Dedifferentiated amniotic fluid mesenchymal stem cell (primary cell): Measurements from ENCODE around the gene FAM83C.
"Not testable (repeated sequence)": the region's sequence is repeated elsewhere in the genome, so short reads cannot be mapped to it uniquely, and the experiment has no call there.

Experiments used
- DNase-seq: peaks from one replicate; pipeline ENCODE4 v3.0.0-alpha.2; 2016; ENCODE audit errors: extremely low spot score

FAM83C gene

DNA sequence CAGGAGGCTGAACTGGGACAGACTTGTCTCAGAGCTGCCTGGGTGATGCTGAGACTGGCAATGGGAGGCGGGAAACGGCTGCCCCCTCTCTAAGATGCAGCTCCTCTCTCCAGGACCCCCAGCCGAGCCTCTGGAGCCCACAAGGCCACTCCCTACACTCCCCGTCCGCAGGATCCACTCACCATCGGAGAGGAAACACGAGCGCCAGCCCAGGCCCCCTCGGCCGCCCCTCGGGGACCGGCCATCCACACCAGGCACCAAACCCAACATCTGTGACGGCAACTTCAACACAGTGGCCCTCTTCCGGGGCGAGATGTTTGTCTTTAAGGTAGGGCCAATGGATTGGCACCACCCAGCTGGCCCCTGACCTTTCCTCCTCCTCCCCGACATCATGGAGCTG, 25.1 kb downstream of the FAM83C start:
- no peak for DNase-seq

DNA sequence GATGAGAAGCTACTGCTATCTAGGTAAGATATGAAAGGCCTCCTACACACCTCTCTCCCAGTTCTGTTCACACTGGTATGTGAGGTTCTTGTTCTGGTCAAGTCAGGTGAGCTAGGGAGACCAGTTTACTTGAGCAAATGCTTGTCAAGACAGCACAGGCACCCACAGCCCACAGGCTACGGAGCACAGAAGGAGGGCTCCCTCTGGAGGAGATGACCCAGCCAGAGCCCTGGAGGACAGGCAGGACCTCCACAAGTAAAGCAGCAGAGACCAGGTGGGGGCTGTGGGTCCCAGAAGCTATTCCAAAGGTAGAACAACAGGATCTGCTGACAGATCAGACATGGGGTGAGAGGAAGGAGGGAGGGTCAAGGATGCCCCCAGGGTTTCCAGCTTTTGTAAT, 27.5 kb downstream of the FAM83C start:
- DNase-seq, result no peak

DNA sequence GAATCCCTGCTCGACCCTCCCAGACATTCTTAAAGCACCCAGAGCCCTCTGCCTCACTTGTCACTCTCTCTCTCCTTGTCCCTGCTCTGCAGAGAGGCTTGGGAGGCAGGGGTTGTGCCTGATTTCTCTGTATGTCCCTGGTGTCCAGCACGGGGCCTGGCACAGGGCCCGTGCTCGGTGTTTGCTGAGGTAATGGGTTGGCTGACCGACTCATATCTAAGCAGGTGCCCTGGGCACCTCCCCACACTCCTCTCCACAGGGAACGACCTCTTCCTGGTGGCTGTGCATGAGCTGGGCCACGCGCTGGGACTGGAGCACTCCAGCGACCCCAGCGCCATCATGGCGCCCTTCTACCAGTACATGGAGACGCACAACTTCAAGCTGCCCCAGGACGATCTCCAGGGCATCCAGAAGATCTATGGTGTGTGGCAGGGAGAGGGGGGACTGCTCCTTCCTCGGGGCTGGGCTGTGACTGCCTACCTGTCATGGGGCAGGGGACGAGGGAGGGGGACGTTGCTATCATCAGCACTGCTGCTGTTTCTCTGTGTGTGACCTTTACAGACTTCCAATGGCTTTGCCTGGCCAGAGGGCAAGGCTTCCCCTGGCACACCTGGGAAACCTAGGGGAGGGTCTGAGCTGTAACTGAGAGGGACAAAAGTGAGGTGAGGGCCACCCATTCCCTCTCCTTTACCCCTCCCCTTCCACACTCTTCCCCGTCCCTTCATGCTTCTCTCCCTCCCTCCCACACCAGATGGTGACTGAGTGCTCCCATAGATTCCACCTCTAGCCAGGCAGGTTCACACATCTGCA, 28.5 kb downstream of the FAM83C start:
- DNase-seq, result no peak

DNA sequence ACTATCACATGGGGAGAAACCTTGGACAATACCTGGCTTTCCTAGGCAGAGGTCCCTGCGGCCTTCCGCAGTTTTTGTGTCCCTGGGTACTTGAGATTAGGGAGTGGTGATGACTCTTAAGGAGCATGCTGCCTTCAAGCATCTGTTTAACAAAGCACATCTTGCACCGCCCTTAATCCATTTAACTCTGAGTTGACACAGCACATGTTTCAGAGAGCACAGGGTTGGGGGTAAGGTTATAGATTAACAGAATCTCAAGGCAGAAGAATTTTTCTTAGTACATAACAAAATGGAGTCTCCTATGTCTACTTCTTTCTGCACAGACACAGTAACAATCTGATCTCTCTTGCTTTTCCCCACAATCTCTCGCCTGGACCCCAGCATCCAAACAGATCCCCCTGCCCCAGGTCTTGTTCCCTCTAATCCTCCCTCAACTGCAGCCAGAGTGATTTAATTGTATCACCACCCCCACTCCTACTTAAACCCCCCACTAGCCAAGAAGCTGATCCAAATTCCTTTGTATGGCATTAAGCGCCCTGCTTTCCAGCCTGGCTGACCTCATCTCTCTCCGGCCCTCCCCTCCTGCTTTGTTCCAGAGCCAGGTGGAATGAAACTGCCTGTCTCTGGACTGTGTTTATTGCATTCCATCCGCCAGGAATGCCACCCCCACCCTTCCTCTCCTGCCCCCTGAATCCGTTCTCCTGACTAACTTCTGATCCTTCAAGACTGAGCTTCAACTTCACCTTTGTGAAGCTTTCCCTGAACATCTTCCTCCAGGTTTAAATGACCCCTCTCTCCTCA, 29.3 kb downstream of the FAM83C start:
- peak; percentile 21 for DNase-seq

DNA sequence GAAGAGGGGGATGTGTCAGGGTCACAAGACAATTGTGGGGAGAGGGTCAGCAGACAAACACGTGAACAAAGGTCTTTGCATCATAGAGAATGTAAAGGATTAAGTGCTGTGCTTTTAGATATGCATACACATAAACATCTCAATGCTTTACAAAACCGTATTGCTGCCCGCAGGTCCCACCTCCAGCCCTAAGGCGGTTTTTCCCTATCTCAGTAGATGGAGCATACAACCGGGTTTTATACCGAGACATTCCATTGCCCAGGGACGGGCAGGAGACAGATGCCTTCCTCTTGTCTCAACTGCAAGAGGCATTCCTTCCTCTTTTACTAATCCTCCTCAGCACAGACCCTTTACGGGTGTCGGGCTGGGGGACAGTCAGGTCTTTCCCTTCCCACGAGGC, 29.9 kb downstream of the FAM83C start:
- DNase-seq, result not testable (repeated sequence)

DNA sequence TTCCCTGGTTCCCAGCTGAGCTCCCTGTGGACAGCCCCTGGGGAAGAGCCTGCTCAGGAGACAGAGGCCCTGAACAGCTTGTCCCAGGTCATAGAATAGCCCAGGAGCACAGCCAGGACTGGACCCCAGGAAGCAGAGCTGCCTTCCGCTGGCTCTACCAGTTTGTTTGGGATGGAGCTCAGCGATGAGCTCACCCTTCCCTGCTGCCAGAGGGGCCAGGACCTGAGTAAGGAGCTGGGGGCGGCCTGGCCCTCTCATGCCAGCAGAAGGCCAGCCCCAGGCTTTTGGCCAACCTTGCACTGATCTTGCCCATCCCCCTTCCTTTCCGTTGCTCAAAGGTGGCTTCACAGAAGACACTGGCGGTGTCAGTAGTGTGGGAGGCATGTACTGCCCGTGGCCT, 31.8 kb downstream of the FAM83C start:
- DNase-seq, result no peak

DNA sequence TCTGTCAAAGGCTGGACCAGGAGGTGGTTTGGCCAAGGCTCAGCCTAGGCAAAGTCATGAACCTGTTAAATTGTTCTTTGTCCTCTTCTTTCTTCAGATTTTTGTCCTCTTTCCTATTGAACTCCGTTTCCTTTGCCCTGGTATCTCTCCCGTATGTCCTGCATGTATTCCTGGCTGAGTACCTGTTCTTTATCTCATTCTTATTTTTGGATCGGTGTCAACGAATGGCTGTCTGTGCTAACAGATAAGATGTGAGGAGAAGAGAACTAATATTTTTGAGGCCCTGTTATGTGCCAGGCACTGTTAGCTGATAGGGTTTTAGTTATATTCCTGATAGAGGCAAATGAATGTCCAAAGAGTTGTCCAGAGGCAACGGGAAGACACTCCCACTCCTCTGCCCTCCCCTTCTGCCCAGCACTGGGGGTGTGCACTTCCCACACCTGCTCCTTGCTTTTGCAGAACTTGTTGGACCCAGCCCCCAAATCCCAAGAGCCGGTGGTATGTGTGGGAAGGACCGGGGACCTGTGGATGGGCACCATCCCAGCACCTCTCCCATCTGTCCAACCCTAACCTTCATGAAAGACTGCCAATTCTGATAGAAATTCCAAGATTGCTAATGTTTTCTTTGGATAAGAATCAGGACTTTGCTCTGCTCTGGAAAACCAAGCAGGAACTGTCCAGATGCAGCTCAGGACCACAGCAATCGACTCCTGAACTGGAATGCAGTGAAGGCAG, 34.9 kb downstream of the FAM83C start:
- no peak for DNase-seq

DNA sequence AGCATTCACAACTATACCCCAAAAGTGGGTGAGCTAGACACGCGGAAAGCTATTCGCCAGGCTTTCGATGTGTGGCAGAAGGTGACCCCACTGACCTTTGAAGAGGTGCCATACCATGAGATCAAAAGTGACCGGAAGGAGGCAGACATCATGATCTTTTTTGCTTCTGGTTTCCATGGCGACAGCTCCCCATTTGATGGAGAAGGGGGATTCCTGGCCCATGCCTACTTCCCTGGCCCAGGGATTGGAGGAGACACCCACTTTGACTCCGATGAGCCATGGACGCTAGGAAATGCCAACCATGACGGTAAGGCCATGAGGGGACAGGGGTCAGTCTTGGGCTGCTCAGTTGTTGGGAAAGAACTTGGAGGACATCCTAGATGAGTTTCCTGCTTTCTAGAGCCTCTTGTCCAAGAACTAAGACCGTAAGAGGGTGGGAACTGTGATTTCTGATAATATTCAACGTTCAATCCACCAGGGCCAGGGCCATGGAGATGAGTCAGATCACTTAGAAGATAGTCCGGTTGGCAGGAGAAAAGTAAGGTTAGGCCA, 37.7 kb downstream of the FAM83C start:
- no peak for DNase-seq

DNA sequence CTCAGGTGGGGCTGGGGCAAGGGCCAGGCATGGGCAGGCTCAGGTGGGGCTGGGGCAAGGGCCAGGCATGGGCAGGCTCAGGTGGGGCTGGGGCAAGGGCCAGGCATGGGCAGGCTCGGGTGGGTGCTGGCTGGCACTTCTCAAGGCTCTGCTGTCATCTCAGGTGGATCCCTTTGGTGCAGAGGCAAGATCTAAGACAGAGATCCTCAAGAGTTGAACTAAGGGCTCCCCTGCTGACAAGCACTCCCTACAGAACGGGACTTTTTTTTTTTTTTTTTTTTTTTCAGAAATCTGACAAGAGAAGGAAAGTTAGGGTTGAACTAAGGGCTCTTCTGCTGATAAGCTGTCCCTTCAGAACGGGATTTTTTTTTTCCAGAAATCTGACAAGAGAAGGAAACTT, 39.2 kb downstream of the FAM83C start:
- DNase-seq, result no peak

DNA sequence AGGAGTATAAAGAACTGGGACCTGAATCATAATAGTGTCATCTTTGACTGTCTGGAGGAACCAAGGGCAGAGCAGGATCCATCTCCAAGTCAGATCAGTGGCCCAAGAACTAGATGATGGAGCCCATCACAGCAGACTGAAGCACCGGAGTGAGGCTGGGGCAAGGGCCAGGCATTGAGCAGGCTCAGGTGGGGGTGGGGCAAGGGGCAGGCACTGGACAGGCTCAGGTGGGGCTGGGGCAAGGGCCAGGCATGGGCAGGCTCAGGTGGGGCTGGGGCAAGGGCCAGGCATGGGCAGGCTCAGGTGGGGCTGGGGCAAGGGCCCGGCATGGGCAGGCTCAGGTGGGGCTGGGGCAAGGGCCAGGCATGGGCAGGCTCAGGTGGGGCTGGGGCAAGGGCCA, 39.6 kb downstream of the FAM83C start:
- DNase-seq, result not testable (repeated sequence)

DNA sequence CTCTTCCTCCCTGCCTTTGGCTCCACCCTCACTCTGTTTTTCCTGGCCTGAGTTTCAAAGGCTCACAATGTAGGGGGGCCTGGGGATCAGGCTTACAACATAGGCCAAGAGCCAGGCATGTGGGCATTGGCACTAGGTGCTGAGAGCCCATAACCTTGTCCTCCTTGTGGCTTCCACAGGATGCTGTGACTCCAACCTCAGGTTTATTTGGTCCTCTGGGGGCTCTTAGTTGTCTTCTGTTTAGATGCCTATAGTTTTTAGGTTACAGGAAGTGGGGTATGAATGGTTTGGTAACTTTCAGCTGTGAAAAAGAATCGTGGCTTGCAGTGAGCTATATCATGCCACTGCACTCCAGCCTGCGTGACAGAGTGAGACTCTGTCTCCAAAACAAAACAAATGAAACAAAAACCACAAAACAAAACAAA, 40.2 kb downstream of the FAM83C start:
- no peak for DNase-seq

DNA sequence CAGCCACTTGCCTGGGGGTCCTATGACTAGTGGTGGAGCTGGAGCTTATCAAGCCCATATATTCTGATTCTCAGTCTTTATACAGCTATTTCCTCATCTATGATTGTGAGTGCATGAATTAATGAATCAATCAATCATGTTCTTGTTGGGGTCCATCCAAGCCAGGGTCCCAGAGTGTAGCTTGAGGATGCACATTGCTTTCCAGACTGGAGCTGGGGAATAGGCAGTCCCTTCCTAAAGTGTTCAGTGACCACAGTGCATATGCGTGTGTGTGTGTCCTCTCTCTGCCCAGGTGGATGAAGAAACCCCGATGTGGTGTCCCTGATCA, 40.6 kb downstream of the FAM83C start:
- DNase-seq, result no peak

DNA sequence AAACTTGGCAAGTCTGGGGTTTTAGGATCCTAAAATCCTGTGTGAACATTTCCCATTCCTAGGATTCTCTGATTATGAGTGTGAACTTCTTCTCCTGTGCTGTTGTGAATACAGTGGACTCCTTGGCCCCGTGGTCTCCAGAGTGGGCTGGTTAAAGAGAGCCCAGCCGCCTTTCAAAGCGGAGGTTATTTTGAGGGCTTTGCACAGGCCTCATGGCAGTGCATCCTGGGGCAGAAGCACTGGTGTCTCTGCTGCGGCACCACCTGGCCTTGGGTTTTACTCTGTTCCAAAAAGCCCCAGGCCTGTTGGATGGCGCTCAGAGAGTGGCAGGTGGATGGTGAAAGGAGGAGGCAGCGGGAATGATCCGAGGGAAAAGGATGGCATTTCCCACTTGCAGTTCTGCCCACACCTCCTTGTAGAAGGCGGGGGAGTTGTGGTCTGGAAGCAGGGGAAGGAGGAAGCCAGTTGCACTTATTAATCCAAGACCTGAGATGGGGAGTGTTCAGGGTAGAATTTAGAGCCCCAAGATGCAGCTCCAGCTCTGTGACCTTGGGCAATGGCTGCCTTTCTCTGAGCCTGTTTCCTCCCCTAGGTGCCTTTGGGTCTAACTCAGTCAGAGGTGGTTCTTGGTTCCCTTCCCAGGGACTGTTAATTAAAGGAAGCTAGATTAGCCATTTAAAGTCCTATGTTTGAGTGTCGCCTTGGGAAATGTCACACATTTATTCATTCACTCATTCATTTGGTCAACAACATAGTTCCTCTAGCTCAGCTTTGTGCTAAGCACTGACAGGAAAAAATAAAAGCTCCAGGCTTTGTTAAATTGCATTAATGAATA, 43.4 kb downstream of the FAM83C start:
- DNase-seq, result no peak

DNA sequence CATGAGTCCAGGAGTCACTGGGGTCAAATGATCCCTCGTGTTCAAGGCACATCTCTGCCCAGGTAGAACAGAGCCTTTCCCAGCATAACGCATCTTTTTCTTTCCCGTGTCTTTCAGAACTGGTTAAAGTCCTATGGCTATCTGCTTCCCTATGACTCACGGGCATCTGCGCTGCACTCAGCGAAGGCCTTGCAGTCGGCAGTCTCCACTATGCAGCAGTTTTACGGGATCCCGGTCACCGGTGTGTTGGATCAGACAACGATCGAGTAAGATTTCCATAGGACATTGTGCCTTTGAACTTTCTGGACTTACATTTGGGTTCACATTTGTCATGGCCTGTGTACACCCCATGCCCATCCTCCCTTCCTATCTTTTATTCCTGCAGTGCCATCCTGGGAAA, 45.5 kb downstream of the FAM83C start:
- DNase-seq, result no peak

DNA sequence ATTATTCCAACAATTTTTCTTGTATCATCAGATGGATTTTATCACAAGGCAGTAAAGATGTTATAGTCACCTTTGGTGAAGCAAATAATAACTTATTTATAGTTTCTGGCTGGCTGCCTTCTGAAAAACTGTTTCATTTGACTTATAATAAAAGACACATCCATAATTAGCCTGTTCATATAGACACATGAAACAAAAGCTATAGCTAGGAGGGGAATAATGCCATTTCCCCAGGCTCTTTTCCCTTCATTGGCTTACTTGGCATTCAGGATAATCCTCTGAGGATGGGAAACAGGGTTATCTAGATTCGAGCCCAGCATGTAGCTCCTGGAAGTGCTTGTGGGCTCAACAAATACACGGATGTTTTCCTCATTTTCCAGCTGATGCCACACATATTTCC, 48.2 kb downstream of the FAM83C start:
- DNase-seq, result no peak

DNA sequence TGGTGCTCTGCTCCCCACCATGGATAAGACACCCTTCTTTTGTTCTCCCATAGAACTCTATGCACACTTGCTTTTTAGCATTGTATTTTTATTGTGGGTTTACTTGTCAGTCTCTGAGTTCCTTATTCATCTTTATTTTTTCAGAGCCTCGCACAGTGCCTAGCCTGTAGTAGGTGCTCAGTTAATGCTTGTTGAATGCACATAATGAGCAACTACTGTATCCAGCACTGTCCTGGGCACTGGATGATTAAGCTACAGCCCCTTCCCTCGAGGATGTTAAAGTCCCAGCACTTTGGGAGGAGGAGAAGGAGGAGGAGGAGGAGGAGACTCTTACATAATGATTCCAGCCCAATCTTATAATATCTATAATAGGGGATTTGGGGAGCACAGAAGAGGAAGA, 48.9 kb downstream of the FAM83C start:
- no peak for DNase-seq

DNA sequence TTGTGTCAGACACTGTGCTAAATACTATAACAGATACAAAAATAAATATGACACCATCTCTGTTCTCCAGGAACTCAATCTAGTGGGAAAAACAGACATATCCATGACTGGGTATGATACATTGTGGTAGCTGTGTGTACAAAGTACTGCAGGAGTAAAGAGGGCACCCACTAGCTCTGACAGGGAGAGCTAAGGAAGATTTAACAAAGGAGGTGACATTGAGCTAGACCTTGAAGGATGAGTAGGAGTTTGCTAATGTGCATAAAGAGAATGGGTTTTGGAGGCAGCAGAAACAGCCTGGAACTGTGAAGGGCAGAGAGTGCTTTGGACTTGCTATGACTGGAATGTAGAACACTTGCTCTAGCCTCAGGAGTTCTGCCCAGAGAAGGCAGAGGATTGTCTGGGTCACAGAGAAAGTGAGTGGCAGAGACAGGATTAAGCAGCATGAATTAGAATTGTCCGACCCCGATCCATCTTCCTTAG, 51.4 kb downstream of the FAM83C start:
- DNase-seq, result no peak

DNA sequence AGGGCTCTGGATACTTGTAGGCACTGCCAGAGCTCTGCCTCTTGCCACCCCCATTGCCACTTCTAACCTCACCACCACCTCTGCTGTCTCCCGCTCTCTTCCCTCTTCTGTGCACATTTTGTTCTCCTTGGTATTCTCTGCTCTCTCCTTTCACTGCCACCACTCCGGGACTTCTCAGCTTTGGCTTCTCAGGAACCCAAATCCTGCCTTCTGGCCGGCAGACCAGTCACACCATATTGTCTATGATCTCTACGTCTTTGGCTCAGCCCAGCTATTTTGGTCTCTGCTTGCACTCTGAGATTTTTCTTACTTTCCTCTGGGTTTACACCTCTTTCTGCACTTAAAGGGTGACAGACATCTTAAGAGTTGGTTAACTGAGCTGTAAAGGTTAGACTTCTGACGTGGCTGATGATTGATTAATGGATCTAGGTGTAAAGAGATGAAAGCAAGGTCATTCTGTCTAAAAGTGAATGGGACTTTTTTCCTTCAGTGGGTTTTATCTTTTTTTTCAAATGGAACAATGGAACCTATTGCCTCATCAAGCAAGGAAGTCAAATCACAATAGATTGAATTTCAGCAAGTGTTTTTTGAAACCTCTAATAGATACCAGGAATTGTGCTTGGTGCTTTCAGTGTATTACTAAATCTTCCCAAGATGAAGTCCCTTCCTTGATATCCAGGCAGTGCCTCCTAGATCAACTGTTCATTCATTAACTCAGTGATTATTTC, 52.0 kb downstream of the FAM83C start:
- no peak for DNase-seq

DNA sequence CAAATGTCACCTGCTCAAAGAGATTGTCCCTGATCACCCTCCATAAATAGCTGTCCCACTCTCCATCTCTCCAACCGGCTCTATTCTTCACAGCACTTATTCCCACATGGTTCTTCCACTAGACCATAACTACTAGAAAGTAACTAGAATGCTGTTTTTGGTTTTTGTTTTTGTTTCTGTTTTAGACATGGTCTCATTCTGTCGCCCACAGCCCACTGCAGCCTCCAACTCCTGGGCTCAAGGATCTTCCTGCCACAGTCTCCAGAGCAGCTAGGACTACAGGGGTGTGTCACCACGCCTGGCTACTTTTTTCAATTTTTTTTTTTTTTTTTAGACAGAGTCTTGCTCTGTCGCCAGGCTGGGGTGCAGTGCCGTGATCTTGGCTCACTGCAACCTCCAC, 53.5 kb downstream of the FAM83C start:
- DNase-seq, result no peak

DNA sequence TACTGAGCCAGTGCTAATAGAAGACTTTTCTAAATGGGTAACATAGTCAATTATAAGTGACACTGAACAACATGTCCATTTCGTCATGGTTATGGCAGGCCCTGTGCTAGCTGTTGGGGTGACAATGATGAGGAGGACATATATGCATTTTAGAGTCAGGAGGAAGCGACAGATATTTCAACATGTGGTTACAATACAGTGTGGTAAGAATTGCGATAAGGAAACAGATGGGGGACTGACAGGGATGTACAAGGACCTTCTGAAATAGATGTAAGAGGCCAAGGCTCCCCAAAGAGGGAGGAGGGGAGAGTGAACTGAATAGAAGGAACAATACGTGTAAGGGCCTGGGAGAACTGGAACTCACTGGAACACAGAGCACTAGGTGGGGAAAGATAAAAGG, 54.1 kb downstream of the FAM83C start:
- no peak for DNase-seq

DNA sequence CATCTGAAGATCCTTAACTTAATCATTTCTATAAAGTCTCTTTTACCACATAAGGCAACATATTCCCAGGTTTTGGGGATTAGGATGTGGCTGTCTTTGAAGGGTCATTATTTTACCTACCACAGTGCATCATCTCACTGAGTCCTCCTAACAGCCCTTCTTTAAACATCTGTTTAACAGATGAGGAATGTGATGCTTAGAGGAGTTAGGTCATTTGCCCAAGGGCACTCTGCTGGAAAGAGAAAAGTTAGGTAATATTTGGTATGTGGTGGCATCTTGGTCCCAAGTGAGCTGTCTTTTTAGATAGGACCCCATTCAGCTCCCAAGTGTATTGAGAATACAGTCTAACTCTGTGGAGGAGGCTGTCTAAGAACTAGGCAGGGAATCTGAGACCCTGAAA, 54.7 kb downstream of the FAM83C start:
- DNase-seq, result no peak
